Stimulated activated naive CD8-positive, alpha-beta T cell treated with anti-CD3 and anti-CD28 coated beads, Interleukin-15, Interleukin-2, amounts not matched to agents 100 U/mL and 50 U/mL, for 24 hours (primary cell): ENCODE measurements around the gene WWP2.
"Not testable (repeated sequence)": the region's sequence is repeated elsewhere in the genome, so short reads cannot be mapped to it uniquely, and the experiment has no call there.

Experiments
- ATAC-seq: fragments of 150-1000 bp; cut with Tn5 transposase; one replicate; pipeline ENCODE4 v1.10.0; 2021
- DNase-seq: peaks from one replicate; pipeline ENCODE4 v3.0.0; 2021

Gene WWP2

DNA sequence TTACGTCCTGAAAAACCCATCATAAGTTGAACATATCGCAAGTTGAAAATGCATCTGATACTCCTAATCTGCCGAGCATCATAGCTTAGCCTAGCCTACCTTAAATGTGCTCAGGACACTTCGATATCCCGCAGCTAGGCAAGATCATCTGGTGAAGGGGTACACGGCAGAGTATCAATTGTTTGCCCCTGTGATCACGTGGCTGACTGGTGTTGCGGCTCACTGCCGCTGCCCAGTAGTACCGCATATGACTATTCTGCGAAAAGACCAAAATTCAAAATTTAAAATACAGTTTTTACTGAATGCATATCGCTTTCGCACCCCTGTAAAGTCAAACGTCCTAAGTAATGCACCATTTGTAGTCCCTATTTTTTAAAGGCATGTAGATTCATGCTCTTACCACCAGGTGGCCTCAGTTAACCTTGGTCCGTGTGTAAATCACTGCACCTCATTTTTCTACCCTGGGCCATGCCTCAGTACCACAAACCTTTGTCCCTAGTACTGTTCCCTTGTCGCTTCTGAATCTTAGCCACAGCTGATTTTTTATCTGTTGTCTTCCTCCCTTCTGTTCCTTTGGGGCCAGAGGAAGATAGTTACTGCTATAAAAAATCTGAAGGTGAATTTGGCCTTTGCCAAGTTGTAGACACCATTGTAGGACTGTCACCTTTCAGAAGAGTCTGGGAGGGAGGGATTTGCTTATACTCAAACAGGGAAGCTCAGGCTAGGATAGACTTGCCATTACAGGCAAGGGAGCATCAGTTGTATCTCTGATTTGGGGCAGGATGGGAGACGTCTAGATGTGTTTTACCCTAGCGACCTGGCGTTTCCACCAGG lies 34.4 kb downstream of the WWP2 start:
- no peak for DNase-seq
- peak; percentile 52 for ATAC-seq

DNA sequence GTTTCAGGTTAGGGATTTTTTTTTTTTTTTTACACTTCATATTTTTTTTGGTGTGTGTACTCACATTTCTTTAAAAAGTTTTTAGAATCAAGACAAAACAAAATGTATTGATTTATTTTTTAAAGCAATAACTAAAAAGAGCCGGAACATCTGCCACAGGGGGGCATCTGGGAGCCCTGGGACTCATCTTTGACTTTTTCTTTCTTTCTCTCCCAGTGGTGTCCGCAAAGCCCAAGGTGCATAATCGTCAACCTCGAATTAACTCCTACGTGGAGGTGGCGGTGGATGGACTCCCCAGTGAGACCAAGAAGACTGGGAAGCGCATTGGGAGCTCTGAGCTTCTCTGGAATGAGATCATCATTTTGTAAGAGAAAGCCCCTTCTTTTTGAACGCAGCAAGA lies 36.3 kb downstream of the WWP2 start:
- no peak for DNase-seq
- no peak for ATAC-seq

DNA sequence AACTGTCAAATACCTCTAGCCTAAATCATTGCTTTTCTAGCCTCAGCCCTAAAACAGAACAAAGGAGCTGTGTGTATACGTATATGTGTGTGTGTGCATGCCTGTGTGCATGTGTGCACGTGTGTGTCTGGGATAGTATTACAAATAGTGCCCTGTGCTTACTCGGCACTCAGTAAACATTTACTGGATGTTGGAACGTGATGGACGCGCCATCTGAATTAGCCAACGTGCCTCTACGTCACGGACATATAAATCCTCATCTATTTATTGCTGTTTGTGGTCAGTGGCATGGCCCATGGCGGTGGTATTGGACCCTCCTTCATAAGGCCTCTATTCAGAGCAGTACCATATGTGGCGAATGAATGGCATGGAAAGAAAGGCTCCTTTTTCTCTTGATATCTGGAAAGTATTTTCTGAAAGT lies 37.5 kb downstream of the WWP2 start:
- ATAC-seq (no peak), DNase-seq (no peak)

DNA sequence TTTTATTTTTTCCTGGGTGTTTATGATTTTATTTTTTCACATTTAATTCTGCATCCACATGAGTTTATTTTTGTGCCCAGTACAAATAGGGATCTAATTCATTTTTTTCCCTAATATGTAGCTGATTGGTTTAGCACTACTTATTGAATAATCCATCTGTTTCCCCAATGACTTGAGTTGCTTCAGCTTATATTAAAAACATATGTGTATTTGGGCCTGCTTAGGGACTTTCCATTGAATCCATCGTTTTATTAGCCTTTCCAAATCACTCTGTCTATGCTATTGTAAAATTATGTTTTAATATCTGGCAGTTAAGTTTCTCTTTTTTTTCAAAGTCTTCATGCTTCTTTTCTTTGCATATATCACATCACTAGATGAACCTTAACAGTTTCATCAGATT lies 42.2 kb downstream of the WWP2 start:
- no peak for DNase-seq

DNA sequence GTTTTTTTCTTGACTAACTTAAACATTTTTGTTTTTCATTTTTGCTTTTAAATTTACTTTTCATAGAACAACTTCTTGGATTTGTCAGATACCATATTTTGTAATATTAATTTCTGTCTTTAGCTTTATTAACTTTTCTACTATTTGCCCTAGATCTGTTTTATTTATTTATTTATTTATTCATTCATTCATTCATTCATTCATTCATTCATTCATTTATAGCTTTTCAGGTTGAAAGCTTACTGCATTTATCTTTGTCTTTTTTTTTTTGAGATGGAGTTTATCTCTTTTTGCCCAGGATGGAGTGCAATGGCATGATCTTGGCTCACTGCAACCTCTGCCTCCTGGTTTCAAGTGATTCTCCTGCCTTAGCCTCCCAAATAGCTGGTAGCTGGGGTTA lies 44.6 kb downstream of the WWP2 start:
- not testable (repeated sequence) for ATAC-seq, DNase-seq

More for the DNA sequence above, 42.2 kb downstream of the WWP2 start:
- ATAC-seq = no peak

DNA sequence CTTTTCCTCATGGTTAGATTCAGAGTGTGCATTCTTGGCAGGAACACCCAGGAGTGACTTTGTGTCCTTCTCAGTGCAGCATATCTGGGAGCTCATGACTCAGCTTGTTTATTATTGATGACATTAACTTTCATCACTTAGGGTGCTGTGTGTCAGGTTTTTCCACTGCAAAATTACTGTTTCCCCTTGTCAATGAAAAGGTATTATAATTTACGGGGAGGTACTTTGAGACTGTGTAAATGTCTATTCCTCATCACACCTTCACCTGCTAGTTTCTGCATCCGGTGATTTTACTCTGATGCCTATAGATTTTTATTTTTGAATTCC lies 50.5 kb downstream of the WWP2 start:
- ATAC-seq (no peak), DNase-seq (no peak)

DNA sequence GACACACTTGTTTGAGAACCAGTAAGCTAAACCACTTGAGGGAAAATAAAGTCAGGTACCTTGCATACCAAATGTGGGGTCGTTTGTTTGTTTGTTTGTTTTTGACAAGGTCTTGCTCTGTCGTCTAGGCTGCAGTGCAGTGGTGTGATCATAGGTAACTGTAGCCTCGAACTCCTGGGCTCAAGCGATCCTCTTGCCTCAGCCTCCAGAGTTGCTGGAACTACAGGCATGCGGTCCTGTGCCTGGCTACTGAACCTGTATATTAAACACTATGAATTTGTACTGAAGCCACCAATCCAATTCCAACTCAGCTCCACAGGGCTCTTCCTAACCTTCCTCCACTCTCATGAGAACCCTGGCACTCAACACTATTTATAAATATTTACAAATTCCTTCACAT lies 51.9 kb downstream of the WWP2 start:
- no peak for DNase-seq
- no peak for ATAC-seq

DNA sequence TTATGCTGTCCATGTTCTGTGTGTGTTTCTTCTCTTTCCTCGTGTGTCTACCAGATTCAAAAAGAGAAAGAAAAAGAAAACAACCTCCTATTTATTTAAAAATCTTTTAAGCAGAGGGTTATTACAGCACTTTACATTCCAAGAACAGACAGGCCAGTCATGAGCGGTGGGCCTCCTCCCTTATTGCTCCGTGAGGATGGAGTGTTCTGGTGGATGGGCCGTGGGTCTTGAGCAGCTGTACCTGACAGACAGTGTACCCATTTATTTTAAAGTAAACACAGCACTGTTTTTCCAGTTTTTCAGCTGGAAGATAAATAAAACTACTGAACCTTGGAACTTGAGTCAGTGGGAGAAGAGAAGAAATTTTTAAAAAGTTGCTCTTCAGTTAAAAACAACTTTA lies 52.4 kb downstream of the WWP2 start:
- DNase-seq = no peak
- ATAC-seq = no peak

DNA sequence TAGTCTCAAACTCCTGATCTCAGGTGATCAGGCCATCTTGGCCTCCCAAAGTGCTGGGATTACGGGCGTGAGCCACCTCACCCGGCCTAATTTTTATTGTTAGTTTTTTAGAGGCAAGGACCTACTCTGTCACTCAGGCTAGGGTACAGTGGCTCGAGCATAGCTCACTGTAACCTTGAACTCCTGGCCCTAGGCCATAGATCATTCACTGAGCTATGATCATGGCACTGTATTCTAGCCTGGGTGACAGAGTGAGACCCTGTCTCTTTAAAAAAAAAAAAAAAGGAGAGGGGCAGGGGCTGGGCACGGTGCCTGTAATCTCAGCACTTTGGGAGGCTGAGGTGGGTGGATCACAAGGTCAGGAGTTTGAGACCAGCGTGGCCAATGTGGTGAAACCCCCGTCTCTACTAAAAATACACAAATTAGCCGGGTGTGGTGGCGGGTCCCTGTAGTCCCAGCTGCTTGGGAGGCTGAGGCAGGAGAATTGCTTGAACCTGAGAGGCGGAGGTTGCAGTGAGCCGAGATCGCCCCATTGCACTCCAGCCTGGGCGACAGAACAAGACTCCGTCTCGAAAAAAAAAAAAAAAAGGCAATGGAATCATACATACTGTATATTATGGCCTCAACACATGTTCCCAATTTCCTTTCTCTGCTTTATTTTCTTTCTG lies 53.2 kb downstream of the WWP2 start:
- DNase-seq, ATAC-seq: not testable (repeated sequence)

DNA sequence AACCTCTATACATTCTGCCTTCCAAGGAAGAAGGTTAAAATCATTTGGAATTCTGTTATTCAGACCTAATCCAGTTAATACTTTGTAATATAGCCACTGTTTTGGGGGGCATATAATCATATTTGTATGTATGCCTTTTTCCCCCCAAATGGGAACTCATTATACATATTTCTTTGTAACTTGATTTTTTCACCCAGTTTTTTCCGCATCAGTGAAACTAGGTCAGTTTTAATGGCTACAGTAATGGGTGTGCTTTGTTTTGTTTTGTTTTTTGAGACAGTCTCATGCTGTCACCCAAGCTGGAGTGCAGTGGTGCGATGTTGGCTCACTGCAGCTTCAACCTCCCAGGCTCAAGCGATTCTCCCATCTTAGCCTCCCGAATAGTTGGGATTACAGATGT lies 54.9 kb downstream of the WWP2 start:
- ATAC-seq (no peak), DNase-seq (no peak)

DNA sequence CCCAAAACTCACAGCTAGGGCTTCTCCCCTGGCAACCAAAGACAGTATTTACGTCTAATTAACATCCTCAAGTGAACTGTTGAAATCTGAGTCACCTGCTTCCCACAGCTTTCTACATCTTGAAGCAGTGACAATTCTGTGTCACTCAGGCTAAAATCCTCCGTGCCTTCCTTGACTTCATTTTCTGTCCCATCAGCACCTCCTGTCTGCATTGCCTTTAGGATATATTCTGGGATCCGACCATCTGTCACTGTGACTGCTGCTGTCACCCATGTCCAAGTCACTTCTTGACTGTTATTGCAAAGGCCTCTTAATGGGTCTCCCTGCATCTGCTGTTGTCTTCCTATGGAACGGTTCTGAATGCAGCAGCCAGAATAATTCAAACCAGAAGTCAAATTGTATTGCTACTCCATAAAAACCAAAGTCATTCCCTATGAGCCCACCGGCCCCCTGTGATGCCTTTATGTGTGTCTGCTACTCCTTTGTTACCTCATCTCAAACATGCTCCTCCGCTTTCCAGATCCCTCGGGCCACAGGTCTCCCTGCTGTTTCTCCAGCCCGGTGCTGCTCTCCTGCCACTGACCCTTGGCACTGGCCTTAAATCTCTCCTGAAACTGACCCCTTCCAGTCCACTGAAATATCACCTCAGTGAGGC lies 56.9 kb downstream of the WWP2 start:
- DNase-seq (no peak), ATAC-seq (no peak)

DNA sequence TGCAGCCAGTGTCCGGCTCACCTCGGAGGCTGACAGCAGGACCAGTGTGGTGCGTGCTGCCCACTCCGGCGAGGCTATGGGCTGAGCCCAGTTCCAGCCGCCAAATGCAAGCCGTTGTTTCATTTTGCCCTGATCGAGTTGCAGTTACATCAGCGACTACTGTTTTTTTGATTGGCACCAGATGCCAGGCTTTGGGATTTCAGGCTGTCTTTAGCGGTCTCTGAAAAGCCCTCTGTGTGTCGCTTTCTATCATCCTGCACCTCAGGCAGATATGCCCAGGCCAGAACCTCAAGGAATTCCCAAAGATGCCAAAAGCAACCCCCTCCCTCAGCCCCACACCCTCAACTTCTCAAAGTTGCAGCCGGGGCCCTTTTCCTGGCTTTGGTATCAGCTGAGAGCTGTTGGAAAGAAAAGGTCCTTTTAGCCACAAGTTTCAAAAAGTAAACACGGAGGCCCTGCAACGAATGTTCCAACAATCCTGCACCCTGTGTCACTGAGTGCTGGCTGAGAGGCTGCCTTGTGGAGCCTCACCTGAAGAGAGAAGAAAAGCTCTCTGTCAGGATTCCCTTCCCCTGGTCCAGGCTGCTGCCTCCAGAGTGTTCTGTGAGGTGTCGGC lies 58.9 kb downstream of the WWP2 start:
- ATAC-seq (no peak), DNase-seq (no peak)

DNA sequence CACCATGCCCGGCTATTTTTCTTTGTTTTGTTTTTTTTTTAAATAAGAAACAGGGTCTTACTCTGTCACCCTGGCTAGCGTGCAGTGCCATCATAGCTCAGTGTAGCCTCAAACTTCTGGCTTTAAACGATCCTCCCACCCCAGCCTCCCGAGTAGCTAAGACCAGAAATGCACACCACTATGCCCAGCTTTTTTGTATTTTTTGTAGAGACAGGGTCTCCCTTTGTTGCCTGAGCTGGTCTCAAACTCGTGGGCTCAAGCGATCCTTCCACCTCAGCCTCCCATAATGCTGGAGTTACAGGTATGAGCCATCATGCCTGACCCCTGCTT lies 59.7 kb downstream of the WWP2 start:
- ATAC-seq = no peak

DNA sequence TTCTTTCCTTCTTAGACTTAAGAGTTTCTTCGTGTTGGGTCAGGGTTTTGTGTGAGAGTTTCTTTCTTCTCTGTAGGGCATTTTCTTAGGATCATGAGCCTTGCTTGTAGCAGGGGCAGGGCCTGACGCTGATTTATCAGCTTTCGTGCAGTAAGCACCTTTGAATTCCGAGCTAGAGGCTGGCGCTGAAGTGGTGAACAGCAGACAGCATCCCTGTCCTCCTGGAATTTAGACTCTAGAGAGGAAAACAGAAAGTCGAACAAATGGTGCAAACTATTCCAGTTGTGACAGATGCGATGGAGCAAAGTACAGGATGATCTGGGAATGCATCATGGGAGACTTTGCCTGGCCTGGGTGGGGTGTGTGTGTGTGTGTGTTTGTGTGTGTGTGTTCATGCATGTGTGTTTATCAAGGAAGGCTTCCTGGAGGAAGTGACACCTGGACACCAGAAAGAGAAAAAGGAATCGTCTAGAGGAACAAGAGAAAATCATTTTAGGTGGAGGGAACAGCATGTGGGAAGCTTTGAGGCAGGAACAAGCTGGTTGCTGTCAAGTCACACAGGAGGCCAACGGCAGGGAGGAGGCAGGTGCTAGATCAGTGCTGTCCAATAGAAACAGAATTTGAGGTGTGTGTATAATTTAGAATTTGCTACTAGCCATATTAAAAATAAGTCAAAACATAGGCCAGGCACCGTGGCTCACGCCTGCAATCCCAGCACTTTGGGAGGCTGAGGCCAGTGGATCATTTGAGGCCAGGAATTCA lies 60.2 kb downstream of the WWP2 start:
- no peak for DNase-seq
- no peak for ATAC-seq

More for the DNA sequence above, 59.7 kb downstream of the WWP2 start:
- DNase-seq = no peak

DNA sequence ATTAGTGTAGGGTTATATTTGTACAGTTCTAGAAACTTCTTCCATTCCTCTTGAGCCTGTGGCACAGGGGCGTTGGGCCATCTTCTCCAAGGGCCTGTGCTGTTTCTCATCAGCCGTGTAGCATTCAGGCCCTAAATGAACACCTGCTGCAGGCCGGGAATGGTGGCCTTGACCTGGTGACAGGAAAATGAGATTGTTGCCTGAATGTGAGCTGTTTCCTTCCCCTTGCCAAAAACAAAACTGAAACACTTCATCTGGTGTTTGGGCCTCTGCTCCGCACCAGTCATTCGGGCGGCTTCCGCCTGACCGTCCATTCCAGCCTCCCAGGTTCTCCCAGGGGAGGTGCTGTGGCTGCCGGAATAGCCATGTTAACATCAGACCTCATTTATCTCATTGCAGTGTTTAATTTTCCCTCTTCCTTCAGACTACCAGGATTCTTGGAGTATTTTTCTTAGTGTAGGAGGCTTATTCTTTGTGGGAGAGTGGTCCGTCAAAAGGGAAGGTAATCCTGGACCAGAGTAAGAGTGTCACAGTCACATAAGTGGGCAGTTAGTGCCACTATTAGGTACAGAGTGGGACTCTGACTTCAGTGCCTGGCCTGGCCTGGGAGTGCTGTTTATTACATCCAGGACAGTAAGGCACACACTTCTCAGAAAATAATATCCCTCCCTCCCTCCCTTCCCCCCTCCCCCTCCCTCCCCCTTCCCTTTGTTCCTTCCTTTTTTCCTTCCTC lies 61.9 kb downstream of the WWP2 start:
- no peak for ATAC-seq

DNA sequence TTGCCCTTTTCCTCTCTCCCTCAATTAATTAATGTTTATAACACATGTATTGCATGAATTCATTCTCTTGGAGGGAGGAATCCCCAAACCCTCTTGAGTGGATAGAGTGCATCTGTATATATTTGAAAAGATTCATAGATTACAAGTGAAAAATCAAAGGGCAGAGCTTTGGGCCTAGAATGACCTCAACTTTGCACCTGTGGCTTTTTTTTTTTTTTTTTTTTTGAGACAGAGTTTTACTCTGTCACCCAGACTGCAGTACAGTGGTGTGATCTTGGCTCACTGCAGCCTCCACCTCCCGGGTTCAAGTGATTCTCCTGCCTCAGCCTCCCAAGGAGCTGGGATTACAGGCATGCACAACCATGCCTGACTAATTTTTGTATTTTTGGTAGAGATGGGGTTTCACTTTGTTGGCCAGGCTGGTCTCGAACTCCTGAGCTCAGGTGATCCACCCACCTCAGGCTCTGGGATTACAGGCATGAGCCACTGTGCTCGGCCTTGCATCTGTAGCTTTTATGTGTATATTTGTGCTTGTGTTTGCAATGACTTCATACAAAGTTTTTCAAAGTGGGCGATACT lies 62.5 kb downstream of the WWP2 start:
- not testable (repeated sequence) for ATAC-seq, DNase-seq

More for the DNA sequence above, 61.9 kb downstream of the WWP2 start:
- DNase-seq = no peak

DNA sequence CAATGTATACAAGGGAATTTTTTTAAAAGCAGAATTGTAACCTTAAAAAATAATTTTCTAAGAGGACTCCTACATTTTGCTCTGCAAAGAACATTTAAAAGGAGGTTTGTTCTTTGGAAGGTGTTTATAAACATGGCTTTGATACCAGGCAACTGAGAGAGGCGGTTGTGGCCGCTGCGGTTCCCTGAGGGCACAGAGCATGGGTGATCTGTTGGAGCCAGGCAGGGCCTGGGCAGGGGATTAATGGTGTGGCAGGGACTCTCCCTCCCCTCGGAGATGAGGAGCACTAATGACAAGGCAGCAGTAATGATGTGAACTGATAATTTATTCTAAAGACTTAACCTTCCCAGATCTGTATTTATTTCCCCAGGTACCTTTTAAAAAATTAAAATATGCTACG lies 65.4 kb downstream of the WWP2 start:
- ATAC-seq (no peak), DNase-seq (no peak)

DNA sequence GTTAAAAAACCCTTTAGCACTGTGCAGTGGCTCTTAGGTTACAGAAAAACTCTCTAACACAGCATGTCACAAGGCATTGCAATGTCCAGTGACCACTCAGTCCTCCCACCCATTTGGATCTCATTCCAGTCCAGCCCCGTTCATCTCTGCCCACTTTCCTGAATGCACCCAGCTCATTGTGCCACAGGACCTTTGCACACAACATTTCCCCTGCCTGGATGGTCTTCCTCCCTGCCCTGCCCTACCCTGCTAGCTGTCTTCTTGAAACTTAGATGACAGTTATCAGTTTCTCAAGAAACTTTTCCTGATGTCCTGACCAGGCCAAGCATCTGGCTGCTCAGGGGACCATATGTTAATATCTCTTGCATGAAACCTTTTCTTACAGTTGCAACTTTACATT lies 67.2 kb downstream of the WWP2 start:
- DNase-seq = no peak
- ATAC-seq = no peak

DNA sequence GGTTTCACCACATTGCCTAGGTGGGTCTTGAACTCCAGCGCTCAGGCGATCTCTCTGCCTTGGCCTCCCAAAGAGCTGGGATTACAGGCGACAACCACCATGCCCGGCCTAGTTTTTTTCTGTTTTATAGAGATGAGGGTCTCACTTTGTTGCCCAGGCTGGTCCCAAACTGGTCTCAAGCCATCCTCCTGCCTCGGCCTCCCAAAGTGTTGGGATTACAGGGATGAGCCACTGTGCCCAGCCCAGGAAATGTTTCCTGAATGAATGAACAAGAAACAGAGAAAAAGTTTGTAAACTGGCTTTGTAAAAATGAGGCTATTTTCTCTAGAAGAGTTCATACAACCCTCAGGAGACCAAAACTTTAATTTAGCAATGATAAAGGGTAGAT lies 68.0 kb downstream of the WWP2 start:
- ATAC-seq (no peak), DNase-seq (no peak)

DNA sequence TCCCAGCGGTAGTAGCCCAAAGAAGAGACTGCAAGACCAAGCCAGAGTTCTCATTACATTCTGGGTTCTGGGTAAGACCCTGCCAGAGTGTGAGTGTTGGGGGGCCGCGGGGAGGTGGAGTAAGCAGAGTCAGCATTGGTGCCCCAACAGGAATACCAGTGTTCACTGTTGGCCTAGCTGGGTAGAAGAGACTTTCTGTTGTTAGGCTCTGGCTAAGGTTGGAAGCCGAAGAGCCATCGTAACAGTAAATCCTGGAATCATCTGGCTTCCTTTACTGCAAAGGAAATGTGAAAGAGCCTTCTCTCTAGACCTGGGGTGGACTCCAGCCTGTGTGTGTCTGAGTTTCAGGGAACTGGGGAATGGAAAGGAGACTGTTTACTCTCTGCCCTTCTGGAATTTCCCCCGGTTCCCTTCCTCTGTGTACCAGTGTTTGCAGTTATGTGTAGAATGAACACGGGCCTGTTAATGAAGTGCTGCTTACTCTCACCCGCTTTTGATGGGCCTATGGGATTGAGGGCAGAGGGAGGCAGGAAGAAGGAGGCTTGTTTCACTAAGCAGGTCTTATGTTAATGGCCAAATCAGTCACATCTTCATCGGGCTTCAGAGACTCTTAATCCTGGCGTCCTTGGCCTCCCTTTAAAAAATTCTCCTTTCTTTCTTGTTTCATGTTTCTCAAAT lies 68.5 kb downstream of the WWP2 start:
- no peak for ATAC-seq
- no peak for DNase-seq
